ENCODE data around the gene CAPS. TPM values are rescaled to one million over a fixed set of nuclear protein-coding genes. Genes with fewer than 3 reads are reported as not detected.

CAPS gene
- total RNA-seq, 1 donor = 18.1 TPM

DNA sequence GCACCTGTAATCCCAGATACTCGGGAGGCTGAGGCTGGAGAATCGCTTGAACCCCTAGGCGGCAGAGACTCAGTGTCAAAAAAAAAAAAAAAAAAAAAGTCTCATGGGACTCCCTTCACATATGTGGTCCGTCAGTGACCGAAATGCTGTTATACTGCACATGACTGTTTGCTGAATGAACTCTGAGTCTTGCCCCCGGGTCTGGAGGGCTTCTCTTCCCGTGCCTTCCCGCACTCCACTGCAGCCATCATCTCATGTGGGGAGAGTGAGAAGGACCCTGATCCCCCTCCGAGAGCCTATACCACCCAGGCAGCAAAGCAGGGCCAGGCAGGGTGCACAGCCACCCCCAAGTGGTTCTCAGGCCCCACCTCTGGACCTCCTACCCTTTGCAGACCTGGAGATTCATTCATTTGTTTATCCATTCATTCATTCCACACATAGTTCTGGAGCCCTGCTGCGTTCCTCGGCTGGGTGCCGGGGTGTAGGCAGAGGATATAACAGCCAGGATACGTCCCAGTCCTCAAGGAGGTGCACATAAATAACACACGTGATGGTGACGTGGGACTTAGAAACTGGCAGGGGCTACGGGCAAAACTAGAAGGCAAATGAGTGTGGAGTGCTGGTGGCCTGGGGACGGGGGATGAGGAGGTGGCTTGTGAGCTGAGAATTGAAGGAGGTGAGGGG is 24.6 kb upstream of the CAPS start:
- Histone ChIP-seq H3K27ac (ENCODE audit: low read depth, low read length) (no peak overlapping the region), H3K4me1 (ENCODE audit: insufficient read depth, low read length) (peaks cover 4% of the 10 kb centered on the region), H3K4me2 (ENCODE audit: insufficient read depth, low read length) (no peak overlapping the region), H4K20me1 (ENCODE audit: insufficient read depth, low read length) (peaks cover 7% of the 10 kb centered on the region), H3K9me3 (ENCODE audit: low read depth, low read length) (no peaks in the 10 kb centered on the region), H3K36me3 (ENCODE audit: insufficient read depth, low read length) (no peaks in the 10 kb centered on the region), H3K27me3 (ENCODE audit: insufficient read depth, low read length) (peaks cover 24% of the 10 kb centered on the region), H3K79me2 (ENCODE audit: insufficient read depth, low read length) (no peaks in the 10 kb centered on the region), H3K4me3 (ENCODE audit: insufficient read depth, low read length) (no peak overlapping the region), H2AFZ (ENCODE audit: low read length) (no peak overlapping the region)
- peak; percentile 83 for DNase-seq (ENCODE audit: insufficient read length, low spot score, missing footprints)
- TF ChIP-seq, protein P1, sequence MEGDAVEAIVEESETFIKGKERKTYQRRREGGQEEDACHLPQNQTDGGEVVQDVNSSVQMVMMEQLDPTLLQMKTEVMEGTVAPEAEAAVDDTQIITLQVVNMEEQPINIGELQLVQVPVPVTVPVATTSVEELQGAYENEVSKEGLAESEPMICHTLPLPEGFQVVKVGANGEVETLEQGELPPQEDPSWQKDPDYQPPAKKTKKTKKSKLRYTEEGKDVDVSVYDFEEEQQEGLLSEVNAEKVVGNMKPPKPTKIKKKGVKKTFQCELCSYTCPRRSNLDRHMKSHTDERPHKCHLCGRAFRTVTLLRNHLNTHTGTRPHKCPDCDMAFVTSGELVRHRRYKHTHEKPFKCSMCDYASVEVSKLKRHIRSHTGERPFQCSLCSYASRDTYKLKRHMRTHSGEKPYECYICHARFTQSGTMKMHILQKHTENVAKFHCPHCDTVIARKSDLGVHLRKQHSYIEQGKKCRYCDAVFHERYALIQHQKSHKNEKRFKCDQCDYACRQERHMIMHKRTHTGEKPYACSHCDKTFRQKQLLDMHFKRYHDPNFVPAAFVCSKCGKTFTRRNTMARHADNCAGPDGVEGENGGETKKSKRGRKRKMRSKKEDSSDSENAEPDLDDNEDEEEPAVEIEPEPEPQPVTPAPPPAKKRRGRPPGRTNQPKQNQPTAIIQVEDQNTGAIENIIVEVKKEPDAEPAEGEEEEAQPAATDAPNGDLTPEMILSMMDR (IDR thresholded peaks at IDR 0.05; ENCODE audit: extremely low read depth, low read depth, low read length) = no peak

DNA sequence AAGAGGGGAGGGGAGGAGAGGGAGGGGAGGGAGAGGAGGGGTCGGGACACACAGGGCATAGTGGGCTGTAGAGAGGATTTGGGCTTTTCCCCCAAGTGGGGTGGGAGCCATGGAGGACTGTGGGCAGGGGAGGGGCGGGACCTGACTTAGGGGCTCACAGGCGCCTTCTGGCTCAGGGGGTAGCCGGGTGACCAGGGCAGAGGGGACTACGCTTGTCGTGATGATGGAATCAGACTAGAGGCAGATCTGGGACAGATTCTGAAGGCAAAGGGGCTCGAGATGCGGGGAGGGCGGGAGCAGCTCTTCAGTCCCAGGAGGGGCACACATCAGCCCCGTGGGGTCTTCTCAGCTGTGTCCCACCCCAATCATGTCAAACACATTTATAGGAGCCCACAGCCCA is 24.0 kb upstream of the CAPS start:
- no peaks in the 10 kb centered on the region for H3K36me3 ChIP-seq (ENCODE audit: insufficient read depth, low read length)
- H3K4me3 ChIP-seq (ENCODE audit: insufficient read depth, low read length) = no peak overlapping the region
- peak; percentile 88 for DNase-seq (ENCODE audit: insufficient read length, low spot score, missing footprints)
- H3K27me3 ChIP-seq (ENCODE audit: insufficient read depth, low read length) = peaks cover 24% of the 10 kb centered on the region
- H3K4me1 ChIP-seq (ENCODE audit: insufficient read depth, low read length) = peaks cover 4% of the 10 kb centered on the region
- H3K79me2 ChIP-seq (ENCODE audit: insufficient read depth, low read length) = no peaks in the 10 kb centered on the region
- TF ChIP-seq, protein P1 (IDR thresholded peaks at IDR 0.05; ENCODE audit: extremely low read depth, low read depth, low read length) = no peak
- no peak overlapping the region for H2AFZ ChIP-seq (ENCODE audit: low read length)
- no peak overlapping the region for H3K27ac ChIP-seq (ENCODE audit: low read depth, low read length)
- no peaks in the 10 kb centered on the region for H3K9me3 ChIP-seq (ENCODE audit: low read depth, low read length)
- H3K4me2 ChIP-seq (ENCODE audit: insufficient read depth, low read length) = no peak overlapping the region
- H4K20me1 ChIP-seq (ENCODE audit: insufficient read depth, low read length) = peaks cover 10% of the 10 kb centered on the region

DNA sequence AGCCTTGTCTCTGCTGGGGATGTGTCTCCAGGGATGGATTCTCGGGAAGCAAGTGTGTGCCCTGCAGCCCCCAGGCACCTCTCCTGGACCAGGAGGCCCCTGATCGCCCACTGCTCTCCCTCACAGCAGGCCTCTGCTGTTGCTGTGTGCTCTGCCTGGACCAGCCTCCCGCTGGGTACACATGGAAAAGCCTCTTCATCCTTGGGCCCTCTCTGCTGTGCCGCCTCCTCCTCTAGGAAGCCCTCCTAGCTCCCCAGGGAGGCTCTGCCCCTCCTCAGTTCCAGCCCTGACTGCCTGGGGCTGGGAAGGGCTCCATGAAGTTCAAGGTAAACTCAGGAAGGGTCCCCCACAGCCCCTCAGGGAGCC is 22.5 kb upstream of the CAPS start:
- peaks cover 4% of the 10 kb centered on the region for H3K4me1 ChIP-seq (ENCODE audit: insufficient read depth, low read length)
- H3K27me3 ChIP-seq (ENCODE audit: insufficient read depth, low read length) = peaks cover 24% of the 10 kb centered on the region
- H3K9me3 ChIP-seq (ENCODE audit: low read depth, low read length) = no peaks in the 10 kb centered on the region
- H3K4me2 ChIP-seq (ENCODE audit: insufficient read depth, low read length) = no peak overlapping the region
- H4K20me1 ChIP-seq (ENCODE audit: insufficient read depth, low read length) = peaks cover 16% of the 10 kb centered on the region
- TF ChIP-seq, protein P1 (IDR thresholded peaks at IDR 0.05; ENCODE audit: extremely low read depth, low read depth, low read length) = no peak
- H3K4me3 ChIP-seq (ENCODE audit: insufficient read depth, low read length) = no peak overlapping the region
- H3K79me2 ChIP-seq (ENCODE audit: insufficient read depth, low read length) = no peaks in the 10 kb centered on the region
- peak; percentile 74 for DNase-seq (ENCODE audit: insufficient read length, low spot score, missing footprints)
- H2AFZ ChIP-seq (ENCODE audit: low read length) = no peak overlapping the region
- H3K27ac ChIP-seq (ENCODE audit: low read depth, low read length) = no peak overlapping the region
- peaks cover 2% of the 10 kb centered on the region for H3K36me3 ChIP-seq (ENCODE audit: insufficient read depth, low read length)

DNA sequence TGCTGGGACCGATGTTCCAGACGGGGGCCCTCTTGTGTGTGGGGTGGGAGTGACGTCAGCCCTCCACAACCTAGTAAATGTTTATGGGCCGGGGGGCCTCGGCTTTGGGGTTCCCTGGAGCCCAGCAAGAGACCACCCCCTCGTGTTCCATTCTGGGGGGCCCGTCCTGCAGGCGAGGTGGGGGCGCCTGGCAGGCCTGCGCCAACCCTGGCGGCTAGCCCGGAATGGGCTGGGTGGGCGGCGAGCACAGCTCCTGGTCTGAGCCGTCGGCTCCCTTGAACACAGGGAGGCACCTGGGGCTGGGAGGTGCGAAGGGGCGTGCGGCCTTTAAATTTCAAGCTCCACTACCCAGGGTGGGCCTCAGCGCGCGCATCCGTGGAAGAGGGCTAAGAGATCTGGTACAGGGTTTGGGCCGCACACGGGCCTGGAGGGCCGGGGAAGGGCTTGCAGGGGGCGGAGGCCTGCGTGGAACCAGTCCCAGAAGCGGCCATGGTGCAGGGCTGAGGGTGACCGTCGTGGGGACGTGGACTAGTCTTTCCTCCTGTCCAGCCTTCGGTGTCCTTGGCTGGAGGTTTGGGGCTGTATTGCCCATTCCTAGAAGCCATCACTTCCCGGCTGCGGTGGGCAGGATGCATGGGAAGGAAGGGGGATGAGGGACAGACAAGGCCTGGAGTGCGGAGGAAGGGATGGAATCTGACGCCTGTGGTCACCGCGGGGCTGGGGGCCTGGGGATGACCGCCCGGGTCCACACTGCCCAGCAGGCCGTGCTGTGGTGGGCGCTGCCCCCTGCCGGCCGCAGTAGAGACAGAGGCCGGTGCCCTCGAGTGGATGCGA is 21.9 kb upstream of the CAPS start:
- H3K79me2 ChIP-seq (ENCODE audit: insufficient read depth, low read length) = peaks cover 2% of the 10 kb centered on the region
- no peaks in the 10 kb centered on the region for H3K9me3 ChIP-seq (ENCODE audit: low read depth, low read length)
- no peak overlapping the region for H3K4me3 ChIP-seq (ENCODE audit: insufficient read depth, low read length)
- H3K4me1 ChIP-seq (ENCODE audit: insufficient read depth, low read length) = peaks cover 4% of the 10 kb centered on the region
- peak; percentile 94 for DNase-seq (ENCODE audit: insufficient read length, low spot score, missing footprints)
- peaks cover 24% of the 10 kb centered on the region for H3K27me3 ChIP-seq (ENCODE audit: insufficient read depth, low read length)
- no peak overlapping the region for H3K4me2 ChIP-seq (ENCODE audit: insufficient read depth, low read length)
- TF ChIP-seq, protein P1 (IDR thresholded peaks at IDR 0.05; ENCODE audit: extremely low read depth, low read depth, low read length) = peak; percentile 62
- no peak overlapping the region for H3K27ac ChIP-seq (ENCODE audit: low read depth, low read length)
- peaks cover 22% of the 10 kb centered on the region for H4K20me1 ChIP-seq (ENCODE audit: insufficient read depth, low read length)
- H3K36me3 ChIP-seq (ENCODE audit: insufficient read depth, low read length) = peaks cover 4% of the 10 kb centered on the region
- no peak overlapping the region for H2AFZ ChIP-seq (ENCODE audit: low read length)
